HG03097 (cell line): ENCODE measurements around the gene SFR1.

Experiments
- ATAC-seq: cut with Tn5 transposase; IDR thresholded peaks from one replicate; pipeline ENCODE4 v1.9.1; 2021; ENCODE audit not compliant: unreplicated experiment, low FRiP score

Gene SFR1

GRCh38 chr10:104104418-104104817, 17.6 kb upstream of the SFR1 start:
- ATAC-seq = no peak

GRCh38 chr10:104104926-104105325, 17.0 kb upstream of the SFR1 start:
- no peak for ATAC-seq

GRCh38 chr10:104109908-104110662, 11.9 kb upstream of the SFR1 start:
- peak; percentile 90 for ATAC-seq

GRCh38 chr10:104113376-104113956, 8.5 kb upstream of the SFR1 start:
- no peak for ATAC-seq

GRCh38 chr10:104117839-104118323, 4.1 kb upstream of the SFR1 start:
- ATAC-seq = no peak

- ATAC-seq = no peak
Observed at GRCh38 chr10:104119996-104120395, 2.0 kb upstream of the SFR1 start.

GRCh38 chr10:104120512-104120902, 1.5 kb upstream of the SFR1 start:
- no peak for ATAC-seq

GRCh38 chr10:104120903-104121484, 977 bp upstream of the SFR1 start:
- ATAC-seq = peak; percentile 31

GRCh38 chr10:104122225-104123107, 495 bp downstream of the SFR1 start:
- ATAC-seq = peak; percentile 0

- no peak for ATAC-seq
Observed at GRCh38 chr10:104123397-104123796, 1.4 kb downstream of the SFR1 start.

GRCh38 chr10:104127411-104127810, 5.4 kb downstream of the SFR1 start:
- ATAC-seq = no peak

- no peak for ATAC-seq
Observed at GRCh38 chr10:104128214-104128613, 6.2 kb downstream of the SFR1 start.

- ATAC-seq = no peak
Observed at GRCh38 chr10:104130041-104130440, 8.1 kb downstream of the SFR1 start.

- no peak for ATAC-seq
Observed at GRCh38 chr10:104138131-104138530, 16.2 kb downstream of the SFR1 start.

- ATAC-seq = no peak
Observed at GRCh38 chr10:104139221-104139620, 17.2 kb downstream of the SFR1 start.

GRCh38 chr10:104142081-104142480, 20.1 kb downstream of the SFR1 start:
- no peak for ATAC-seq

- ATAC-seq = no peak
Observed at GRCh38 chr10:104143829-104144228, 21.9 kb downstream of the SFR1 start.

- ATAC-seq = no peak
Observed at GRCh38 chr10:104144931-104145330, 23.0 kb downstream of the SFR1 start.

- ATAC-seq = no peak
Observed at GRCh38 chr10:104146882-104147281, 24.9 kb downstream of the SFR1 start.

- ATAC-seq = no peak
Observed at GRCh38 chr10:104150139-104150538, 28.2 kb downstream of the SFR1 start.

- no peak for ATAC-seq
Observed at GRCh38 chr10:104151737-104152136, 29.8 kb downstream of the SFR1 start.
